HG02610 (cell line): Measurements from ENCODE around the gene RAD21L1.

Experiments used
- ATAC-seq: cut with Tn5 transposase; IDR thresholded peaks from one replicate; pipeline ENCODE4 v1.9.1; 2021; ENCODE audit warnings: mild to moderate bottlenecking, moderate library complexity; ENCODE audit not compliant: unreplicated experiment

Gene RAD21L1

GRCh38 chr20:1293641-1294379, 68.0 kb downstream of the RAD21L1 start:
- no peak for ATAC-seq

- ATAC-seq = no peak
Observed at GRCh38 chr20:1294497-1294896, 68.7 kb downstream of the RAD21L1 start.

GRCh38 chr20:1295276-1295930, 69.6 kb downstream of the RAD21L1 start:
- ATAC-seq = no peak

GRCh38 chr20:1296117-1296610, 70.3 kb downstream of the RAD21L1 start:
- no peak for ATAC-seq

GRCh38 chr20:1296922-1297321, 71.1 kb downstream of the RAD21L1 start:
- ATAC-seq = no peak

GRCh38 chr20:1297486-1297885, 71.6 kb downstream of the RAD21L1 start:
- no peak for ATAC-seq

- no peak for ATAC-seq
Observed at GRCh38 chr20:1298166-1298565, 72.3 kb downstream of the RAD21L1 start.

- no peak for ATAC-seq
Observed at GRCh38 chr20:1298888-1299511, 73.2 kb downstream of the RAD21L1 start.

- no peak for ATAC-seq
Observed at GRCh38 chr20:1299522-1299921, 73.7 kb downstream of the RAD21L1 start.

- ATAC-seq = no peak
Observed at GRCh38 chr20:1300083-1300840, 74.4 kb downstream of the RAD21L1 start.

- ATAC-seq = no peak
Observed at GRCh38 chr20:1301031-1301529, 75.2 kb downstream of the RAD21L1 start.

GRCh38 chr20:1302685-1303541, 77.1 kb downstream of the RAD21L1 start:
- no peak for ATAC-seq

GRCh38 chr20:1304710-1305515, 79.1 kb downstream of the RAD21L1 start:
- ATAC-seq = no peak
